ENCODE data around the gene GNGT1.
"Not testable (repeated sequence)": the region's sequence is repeated elsewhere in the genome, so short reads cannot be mapped to it uniquely, and the experiment has no call there.

Gene GNGT1

GRCh38 chr7:93910076-93910994 lies 4.0 kb downstream of the GNGT1 start:
- DNase-seq (ENCODE audit: low read depth in 2 of 2): no peak

GRCh38 chr7:93911242-93911641 lies 4.9 kb downstream of the GNGT1 start:
- DNase-seq (ENCODE audit: low read depth in 2 of 2): not testable (repeated sequence)

- not testable (repeated sequence) for DNase-seq (ENCODE audit: low read depth in 2 of 2)
Observed at GRCh38 chr7:93911661-93912060, 5.3 kb downstream of the GNGT1 start.

GRCh38 chr7:93913197-93913596 lies 6.8 kb downstream of the GNGT1 start:
- DNase-seq (ENCODE audit: low read depth in 2 of 2): no peak

GRCh38 chr7:93914581-93915066 lies 8.3 kb downstream of the GNGT1 start:
- no peak for DNase-seq (ENCODE audit: low read depth in 2 of 2)

GRCh38 chr7:93915206-93915842 lies 9.0 kb downstream of the GNGT1 start:
- not testable (repeated sequence) for DNase-seq (ENCODE audit: low read depth in 2 of 2)

- not testable (repeated sequence) for DNase-seq (ENCODE audit: low read depth in 2 of 2)
Observed at GRCh38 chr7:93915888-93916287, 9.5 kb downstream of the GNGT1 start.

- DNase-seq (ENCODE audit: low read depth in 2 of 2): not testable (repeated sequence)
Observed at GRCh38 chr7:93916315-93916714, 9.9 kb downstream of the GNGT1 start.

GRCh38 chr7:93920496-93921182 lies 14.3 kb downstream of the GNGT1 start:
- no peak for DNase-seq (ENCODE audit: low read depth in 2 of 2)

- DNase-seq (ENCODE audit: low read depth in 2 of 2): no peak
Observed at GRCh38 chr7:93921186-93921585, 14.8 kb downstream of the GNGT1 start.

GRCh38 chr7:93921607-93922566 lies 15.5 kb downstream of the GNGT1 start, which contains the start of gene GNG11:
TSS of gene GNG11 (plus strand) at chr7:93921735. CDS start at chr7:93922138, 403 bp downstream.
- DNase-seq (ENCODE audit: low read depth in 2 of 2): peak in 1 of 2 donors; percentile 27

- no peak for DNase-seq (ENCODE audit: low read depth in 2 of 2)
Observed at GRCh38 chr7:93923296-93923695, 16.9 kb downstream of the GNGT1 start.

- no peak for DNase-seq (ENCODE audit: low read depth in 2 of 2)
Observed at GRCh38 chr7:93923942-93924341, 17.6 kb downstream of the GNGT1 start.

GRCh38 chr7:93926800-93927199 lies 20.4 kb downstream of the GNGT1 start:
- no peak for DNase-seq (ENCODE audit: low read depth in 2 of 2)

- no peak for DNase-seq (ENCODE audit: low read depth in 2 of 2)
Observed at GRCh38 chr7:93927585-93927984, 21.2 kb downstream of the GNGT1 start.

GRCh38 chr7:93931655-93932054 lies 25.3 kb downstream of the GNGT1 start:
- DNase-seq (ENCODE audit: low read depth in 2 of 2): no peak

- DNase-seq (ENCODE audit: low read depth in 2 of 2): no peak
Observed at GRCh38 chr7:93933156-93933555, 26.8 kb downstream of the GNGT1 start.

- no peak for DNase-seq (ENCODE audit: low read depth in 2 of 2)
Observed at GRCh38 chr7:93935102-93935501, 28.7 kb downstream of the GNGT1 start.

- DNase-seq (ENCODE audit: low read depth in 2 of 2): no peak
Observed at GRCh38 chr7:93937818-93938217, 31.5 kb downstream of the GNGT1 start.

GRCh38 chr7:93938293-93938692 lies 31.9 kb downstream of the GNGT1 start:
- no peak for DNase-seq (ENCODE audit: low read depth in 2 of 2)

GRCh38 chr7:93941945-93942344 lies 35.6 kb downstream of the GNGT1 start:
- no peak for DNase-seq (ENCODE audit: low read depth in 2 of 2)

Measured in stimulated activated CD8-positive, alpha-beta memory T cell treated with anti-CD3 and anti-CD28 coated beads, Interleukin-15, amount 100 ng/mL, for 48 hours (primary cell).